GM18858 (cell line): ENCODE results near the gene PLIN4.
"Not testable (repeated sequence)": the region's sequence is repeated elsewhere in the genome, so short reads cannot be mapped to it uniquely, and the experiment has no call there.

Source experiments
- ATAC-seq: cut with Tn5 transposase; IDR thresholded peaks from one replicate; pipeline ENCODE4 v1.9.1; 2021; ENCODE audit not compliant: unreplicated experiment

Gene PLIN4, protein sequence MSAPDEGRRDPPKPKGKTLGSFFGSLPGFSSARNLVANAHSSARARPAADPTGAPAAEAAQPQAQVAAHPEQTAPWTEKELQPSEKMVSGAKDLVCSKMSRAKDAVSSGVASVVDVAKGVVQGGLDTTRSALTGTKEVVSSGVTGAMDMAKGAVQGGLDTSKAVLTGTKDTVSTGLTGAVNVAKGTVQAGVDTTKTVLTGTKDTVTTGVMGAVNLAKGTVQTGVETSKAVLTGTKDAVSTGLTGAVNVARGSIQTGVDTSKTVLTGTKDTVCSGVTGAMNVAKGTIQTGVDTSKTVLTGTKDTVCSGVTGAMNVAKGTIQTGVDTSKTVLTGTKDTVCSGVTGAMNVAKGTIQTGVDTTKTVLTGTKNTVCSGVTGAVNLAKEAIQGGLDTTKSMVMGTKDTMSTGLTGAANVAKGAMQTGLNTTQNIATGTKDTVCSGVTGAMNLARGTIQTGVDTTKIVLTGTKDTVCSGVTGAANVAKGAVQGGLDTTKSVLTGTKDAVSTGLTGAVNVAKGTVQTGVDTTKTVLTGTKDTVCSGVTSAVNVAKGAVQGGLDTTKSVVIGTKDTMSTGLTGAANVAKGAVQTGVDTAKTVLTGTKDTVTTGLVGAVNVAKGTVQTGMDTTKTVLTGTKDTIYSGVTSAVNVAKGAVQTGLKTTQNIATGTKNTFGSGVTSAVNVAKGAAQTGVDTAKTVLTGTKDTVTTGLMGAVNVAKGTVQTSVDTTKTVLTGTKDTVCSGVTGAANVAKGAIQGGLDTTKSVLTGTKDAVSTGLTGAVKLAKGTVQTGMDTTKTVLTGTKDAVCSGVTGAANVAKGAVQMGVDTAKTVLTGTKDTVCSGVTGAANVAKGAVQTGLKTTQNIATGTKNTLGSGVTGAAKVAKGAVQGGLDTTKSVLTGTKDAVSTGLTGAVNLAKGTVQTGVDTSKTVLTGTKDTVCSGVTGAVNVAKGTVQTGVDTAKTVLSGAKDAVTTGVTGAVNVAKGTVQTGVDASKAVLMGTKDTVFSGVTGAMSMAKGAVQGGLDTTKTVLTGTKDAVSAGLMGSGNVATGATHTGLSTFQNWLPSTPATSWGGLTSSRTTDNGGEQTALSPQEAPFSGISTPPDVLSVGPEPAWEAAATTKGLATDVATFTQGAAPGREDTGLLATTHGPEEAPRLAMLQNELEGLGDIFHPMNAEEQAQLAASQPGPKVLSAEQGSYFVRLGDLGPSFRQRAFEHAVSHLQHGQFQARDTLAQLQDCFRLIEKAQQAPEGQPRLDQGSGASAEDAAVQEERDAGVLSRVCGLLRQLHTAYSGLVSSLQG (N-terminal part only)

DNA sequence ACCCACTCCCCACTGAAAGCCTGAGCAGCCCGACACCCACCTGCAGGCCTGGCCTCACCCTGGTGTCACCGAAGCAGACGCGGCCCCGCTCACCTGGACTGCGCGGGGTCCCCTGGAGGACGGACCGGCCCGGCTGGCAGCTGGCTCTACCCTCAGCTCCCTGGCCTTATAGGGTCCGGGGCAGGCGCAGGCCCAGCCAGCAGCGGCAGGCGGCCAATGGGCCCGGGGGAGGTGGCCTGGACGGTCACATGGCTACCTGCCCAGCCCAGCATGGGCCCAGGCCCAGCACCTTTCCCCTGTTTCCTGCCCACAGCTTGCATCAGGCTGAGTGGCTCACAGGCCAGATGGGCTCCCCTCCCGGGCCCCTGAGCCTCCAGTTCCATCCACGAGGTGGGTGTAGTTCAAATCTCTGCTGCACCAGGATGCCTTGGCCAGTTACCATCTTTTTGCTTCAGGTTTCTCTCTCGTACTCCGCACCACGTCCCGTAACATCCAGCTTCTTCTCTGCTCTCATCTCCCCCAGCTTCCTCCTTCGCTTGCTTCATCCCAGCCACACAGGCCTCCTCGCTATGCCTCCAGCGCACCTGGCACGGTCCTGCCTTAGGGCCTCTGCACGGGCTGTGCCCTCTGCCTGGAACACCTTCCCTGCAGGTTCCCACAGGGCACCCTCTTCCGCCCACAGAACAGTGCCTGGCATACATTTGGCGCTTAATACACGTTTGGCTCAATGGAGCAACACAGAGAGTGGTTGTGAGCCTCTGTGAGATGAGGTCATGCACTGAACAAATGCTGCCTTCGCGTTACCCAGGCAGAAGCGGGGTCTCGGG, at the start of gene PLIN4:
Gene PLIN4, minus strand, starts transcription at position 142 of the 827 bp plus-strand sequence. CDS start 214 bp downstream, outside the sequence.
- no peak for ATAC-seq

- no peak for ATAC-seq
Observed at GRCh38 chr19:4567584-4568071, 49.3 kb upstream of the PLIN4 start.

GRCh38 chr19:4566402-4567051, 48.2 kb upstream of the PLIN4 start:
- no peak for ATAC-seq

DNA sequence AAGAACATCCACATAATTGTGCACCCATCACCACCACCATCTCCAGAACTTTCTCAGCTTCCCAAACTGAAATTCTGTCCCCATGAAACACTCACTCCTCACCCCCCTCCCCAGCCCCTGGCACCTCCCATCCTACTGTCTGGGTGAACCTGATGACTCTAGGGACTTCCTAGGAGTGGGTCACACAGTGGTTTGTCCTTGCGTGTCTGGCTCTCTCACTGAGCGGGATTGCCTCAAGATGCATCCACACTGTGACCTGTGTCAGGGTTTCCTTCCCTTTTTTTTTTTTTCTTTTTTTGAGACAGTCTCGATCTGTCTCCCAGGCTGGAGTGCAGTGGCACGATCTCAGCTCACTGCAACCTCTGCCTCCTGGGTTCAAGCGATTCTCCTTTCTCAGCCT, 45.3 kb upstream of the PLIN4 start:
- not testable (repeated sequence) for ATAC-seq

DNA sequence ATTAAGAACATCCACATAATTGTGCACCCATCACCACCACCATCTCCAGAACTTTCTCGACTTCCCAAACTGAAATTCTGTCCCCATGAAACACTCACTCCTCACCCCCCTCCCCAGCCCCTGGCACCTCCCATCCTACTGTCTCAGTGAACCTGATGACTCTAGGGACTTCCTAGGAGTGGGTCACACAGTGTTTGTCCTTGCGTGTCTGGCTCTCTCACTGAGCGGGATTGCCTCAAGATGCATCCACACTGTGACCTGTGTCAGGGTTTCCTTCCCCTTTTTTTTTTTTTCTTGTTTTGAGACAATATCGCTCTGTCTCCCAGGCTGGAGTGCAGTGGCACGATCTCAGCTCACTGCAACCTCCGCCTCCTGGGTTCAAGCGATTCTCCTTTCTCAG, 43.8 kb upstream of the PLIN4 start:
- not testable (repeated sequence) for ATAC-seq

DNA sequence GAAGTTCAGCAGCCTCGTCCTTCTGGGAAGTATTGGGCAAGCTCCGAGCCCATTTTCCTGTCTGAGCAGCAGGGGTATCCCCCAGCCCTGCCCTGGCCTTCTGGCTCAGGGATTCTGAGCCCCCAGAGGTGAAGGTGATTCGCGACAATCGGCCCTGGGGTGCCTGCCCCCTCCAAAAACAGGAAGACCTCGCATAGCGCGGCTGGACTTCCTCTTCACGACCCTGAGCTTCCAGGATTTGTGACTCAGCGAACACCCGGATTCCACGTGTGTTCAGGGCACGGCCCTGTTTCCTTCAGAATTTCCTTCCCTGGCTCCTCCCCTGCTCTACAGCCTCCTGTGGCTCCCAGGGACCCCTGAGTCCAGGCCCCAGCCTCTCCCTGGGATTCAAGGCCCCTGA, 41.3 kb upstream of the PLIN4 start, which contains the start of gene SEMA6B:
Gene SEMA6B, minus strand, starts transcription at position 116 of the 400 bp plus-strand sequence. CDS start 1,227 bp downstream, outside the sequence.
- no peak for ATAC-seq

GRCh38 chr19:4557971-4558941, 40.0 kb upstream of the PLIN4 start:
- no peak for ATAC-seq

GRCh38 chr19:4557144-4557970, 39.1 kb upstream of the PLIN4 start:
- ATAC-seq: no peak

DNA sequence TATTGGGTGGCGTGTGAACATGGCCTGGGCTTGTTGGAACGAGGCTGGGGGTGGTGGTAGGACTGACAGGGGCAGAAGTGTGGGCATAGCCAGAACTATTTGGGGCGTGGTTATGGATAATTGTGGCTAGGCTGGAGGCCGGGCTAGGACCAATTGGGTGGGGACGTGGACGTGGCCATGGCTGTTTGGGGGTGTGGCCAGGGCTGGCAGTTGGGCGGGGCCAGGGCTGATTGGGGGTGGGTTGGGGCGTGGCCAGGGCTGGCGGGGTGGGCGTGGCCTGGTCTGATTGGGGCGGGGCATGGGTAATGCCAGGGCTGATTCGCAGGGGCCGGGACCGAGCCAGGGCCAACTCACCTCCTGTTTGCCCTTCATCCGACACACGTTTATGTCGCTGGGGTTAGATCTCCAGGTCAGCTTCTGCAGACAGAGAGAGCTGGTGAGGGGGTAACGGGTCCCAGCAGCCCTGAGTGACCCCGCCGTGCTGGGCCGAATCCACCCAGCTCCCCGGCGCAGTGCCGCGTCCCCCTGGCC, 38.4 kb upstream of the PLIN4 start:
- ATAC-seq: no peak

DNA sequence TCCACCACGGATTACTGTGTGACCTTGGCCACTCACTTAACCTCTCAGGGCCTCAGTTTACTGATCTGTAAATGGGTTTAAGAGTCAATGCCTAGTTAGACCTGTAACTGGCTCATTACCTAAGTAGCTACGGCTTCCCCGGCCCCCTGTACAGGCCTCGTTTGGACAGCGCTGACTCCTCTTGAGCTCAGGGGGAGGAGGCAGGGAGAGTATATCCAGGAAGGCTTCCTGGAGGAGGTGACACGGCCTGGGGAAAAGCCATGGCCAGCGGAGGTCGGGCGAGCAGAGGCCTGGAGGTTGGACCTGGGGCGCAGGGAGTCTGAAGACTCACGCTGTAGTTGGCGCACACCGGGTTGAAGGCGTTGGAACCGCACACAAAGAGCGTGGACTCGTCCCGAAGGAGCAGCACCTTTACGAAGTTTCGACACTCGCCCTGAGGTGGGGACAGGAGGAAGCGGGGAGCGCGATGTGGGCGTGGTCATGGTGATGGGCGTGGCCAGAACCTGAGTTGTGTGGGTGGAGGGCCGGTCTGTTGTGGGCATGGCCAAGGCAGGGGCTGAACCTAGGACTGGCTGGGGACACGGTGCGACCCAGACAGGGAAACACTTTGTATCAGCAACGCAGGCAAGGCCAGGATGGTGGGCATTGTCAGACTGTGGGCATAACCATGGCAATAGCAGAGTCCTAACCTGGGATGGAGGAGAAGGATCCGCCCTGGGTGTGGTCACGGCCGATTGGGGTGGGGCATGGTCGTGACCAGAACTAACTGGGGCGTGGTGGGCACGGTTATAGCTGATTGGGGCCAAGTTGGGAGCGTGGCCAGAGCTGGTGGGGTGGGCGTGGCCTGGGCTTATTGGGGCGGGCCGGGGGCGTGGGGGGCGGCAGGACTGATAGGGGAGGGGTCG, 37.6 kb upstream of the PLIN4 start:
- ATAC-seq: no peak

DNA sequence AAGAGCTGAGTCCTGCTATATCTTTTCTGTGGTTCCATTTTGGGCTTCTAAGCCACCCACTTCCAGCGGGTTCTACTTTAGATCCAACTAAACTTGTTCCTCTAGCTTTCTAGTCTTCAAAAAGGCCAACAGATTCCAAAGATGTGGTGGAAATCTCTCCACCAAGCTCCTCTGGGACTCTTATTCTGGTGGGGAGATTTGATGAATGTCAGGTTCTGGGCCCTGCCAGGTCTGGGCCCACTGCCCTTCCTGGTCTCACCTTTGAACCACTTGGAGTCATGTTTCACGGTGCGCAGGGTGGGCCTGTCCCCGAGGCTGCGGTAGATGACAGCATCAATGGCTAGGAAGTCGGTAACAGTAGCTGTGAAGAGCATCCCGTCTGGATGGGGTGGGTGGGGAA, 36.4 kb upstream of the PLIN4 start:
- no peak for ATAC-seq

GRCh38 chr19:4553775-4554174, 35.5 kb upstream of the PLIN4 start:
- ATAC-seq: no peak

DNA sequence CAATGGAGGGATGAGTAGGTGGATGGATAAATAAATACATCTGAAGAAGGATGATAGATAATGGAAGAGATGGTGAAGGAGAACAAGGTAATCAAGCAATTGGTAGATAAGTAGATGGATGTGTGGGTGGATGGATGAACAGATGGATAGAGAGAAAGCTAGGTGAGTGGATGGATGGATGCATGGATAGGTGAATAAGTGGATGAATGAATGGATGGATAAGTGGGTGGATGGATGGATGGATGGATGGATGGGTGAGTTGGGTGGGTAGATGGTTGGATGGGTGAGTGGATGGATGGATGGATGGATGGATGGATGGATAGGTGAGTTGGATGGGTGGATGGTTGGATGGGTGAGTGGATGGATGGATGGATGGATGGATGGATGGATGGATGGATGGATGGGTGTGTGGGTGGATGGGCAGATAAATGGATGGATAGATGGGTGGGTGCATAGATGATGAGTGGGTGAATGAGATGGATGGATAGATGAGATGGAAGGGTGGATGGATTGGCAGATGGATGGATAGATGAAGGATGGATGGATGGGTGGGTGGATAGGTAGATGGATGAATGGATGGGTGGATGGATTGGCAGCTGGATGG, 34.9 kb upstream of the PLIN4 start:
- ATAC-seq: no peak

GRCh38 chr19:4552525-4552819, 34.2 kb upstream of the PLIN4 start:
- no peak for ATAC-seq

DNA sequence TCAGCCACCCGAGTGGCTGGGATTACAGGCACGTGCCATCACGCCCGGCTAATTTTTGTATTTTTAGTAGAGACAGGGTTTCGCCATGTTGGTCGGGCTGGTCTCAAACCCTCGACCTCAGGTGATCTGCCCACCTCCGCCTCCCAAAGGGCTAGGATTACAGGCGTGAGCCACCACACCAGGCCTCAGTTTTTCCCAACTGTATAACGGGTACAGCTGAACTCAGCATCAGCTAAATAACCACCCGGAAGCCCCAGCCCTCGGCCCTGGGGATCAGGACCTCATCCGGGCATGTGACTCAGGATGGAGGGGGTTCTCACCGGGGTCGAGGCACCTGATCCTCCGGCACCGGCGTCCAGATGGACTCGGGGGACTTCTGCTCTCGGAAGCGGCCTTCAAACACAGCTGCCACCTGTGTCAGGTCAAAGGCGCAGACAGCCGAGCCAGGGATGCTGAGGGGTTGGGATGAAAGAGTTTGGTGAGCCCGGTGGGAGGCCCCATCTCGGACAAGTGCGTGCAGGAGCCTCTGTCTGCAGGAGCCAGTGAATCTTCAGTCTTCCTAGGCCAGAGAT, 32.3 kb upstream of the PLIN4 start:
- no peak for ATAC-seq

DNA sequence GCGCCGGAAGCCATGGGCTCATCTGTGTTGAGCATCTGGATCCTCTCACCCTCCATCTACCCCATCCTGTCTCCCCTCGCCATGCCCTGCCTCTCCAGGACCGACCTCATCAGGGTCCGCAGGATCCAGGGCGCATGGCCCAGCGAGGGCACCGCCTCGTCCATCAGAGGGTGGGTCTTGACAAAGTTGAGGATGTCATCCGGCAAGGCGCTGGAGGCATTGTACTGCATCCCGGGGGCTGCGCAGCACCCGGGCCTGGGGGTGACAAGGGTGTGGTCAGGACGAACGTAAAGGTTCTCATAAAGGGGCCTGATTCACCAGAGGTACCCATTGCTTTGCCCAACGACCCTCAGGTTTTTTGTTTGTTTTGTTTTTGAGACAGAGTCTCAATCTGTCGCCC, 31.7 kb upstream of the PLIN4 start:
- no peak for ATAC-seq
